ENCODE data around the gene EFNB2.

The EFNB2 gene

DNA sequence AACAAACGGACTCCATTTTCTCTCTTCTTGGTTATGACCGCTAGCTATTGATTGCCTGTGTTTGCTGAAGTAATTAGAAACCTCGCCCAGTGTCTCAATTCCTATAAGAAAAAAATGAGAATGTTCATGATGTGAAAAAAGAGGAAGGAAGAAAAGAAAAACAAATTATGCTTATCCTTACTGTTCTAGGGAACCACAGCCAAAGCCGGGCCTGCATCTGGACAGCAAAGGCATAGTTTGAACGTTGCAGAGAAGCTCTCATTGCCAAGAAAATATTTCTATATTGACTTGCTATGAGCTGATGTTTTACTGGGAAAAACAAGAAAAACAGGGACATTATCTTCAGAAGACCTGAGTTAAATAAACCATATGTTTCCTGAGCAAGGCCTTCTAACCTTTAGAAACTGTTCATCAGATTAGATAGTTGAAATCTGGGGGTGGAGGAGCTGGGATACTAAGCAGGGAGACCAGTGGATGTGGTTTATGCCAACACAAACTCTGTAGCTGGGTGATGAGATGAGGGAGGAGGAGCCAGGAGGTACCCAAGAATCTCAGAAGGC, 55.0 kb downstream of the EFNB2 start:
- no peak for DNase-seq

DNA sequence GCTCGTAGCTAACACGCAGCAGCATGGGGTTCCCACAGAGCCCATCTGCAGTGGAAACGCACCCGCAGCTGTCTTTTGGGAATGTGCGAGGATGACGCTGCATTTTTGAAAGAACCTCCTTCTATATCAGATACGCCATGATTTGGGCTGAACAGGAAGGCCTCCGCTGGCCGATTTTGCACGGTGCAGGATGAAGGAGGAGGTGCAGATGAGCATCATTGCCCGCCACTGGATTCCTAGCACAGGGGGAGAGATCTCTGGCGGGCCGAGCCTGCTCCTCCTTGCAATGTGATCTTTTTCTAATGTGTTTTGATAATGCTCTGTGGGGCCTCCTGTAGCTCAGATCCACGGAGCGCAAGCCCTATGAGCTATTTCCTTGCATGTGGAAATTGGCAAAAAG, 55.5 kb downstream of the EFNB2 start:
- DNase-seq, result no peak

DNA sequence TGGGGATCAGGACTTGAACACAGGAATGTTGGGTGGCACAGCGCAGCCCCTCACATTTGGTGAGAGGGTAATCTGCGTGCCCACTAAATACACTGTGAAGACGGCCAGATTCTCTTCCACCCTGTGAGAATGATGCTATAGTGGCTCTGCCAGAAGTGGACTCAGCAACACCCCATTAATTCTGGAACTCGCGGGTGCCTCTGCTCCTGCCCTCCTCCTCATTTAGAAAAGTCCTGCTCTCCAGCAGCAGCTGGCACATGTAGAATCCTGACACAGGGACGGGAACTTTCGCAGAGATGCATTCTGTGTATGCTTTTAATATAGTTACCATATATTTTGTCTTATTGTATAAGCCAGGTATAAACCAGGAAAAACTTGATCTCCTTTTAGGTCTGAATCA, 57.3 kb downstream of the EFNB2 start:
- DNase-seq, result no peak

DNA sequence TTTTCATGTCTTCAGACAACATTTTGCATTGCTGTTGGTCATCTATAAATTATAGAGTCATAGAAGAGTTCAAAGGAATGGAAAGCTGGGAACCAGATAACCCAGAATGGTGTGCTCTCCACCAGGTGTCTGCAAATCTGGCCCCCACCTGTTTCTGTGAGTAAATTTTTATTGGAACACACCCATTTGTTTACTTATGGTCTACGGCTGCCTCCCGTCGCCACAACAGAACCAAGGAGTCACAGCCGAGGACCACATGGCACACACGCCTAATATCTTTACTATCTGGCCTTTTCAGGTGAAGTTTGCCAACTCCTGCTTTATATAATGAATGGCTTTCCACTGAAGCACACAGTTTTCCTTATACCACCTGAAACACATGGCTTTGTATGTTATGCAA, 58.2 kb downstream of the EFNB2 start:
- DNase-seq, result no peak

DNA sequence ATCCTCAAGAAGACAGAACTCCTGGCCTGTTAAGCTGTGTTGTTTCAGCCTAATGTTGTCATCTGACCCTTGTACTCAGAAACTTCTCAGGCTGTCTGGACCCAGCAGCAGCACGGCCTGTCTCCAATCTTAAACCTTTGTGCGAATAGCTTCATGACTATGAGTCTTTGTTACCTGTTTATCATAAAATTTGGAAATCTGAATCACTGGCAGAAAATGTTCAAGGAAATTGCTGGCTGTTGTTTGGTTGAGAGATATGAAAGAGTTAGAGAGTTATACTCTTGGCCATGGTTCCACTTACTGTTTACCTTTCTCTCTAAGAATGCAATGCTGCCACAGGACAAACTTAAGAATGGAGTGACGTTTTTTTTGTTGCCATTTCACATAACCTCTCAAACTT, 59.6 kb downstream of the EFNB2 start:
- DNase-seq, result no peak

DNA sequence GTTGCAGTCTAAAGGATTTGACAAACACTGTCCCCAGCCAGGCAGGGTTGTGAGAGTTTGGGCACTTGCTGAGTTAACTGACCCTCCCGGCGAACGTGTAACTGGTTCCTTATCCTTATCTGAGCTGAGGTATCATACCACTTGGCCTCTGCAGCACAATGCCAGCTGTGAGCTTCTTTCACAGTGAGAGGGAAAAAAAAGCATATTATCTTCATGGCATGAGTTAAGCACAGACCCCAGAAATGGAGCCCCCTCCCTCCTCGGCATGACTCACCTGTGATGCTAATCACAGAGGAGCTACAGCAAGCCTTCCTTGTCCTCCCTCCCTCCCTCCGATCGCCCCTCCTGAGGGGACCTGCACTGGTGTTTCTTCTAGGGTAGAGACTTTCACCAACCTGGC, 60.5 kb downstream of the EFNB2 start:
- no peak for DNase-seq

DNA sequence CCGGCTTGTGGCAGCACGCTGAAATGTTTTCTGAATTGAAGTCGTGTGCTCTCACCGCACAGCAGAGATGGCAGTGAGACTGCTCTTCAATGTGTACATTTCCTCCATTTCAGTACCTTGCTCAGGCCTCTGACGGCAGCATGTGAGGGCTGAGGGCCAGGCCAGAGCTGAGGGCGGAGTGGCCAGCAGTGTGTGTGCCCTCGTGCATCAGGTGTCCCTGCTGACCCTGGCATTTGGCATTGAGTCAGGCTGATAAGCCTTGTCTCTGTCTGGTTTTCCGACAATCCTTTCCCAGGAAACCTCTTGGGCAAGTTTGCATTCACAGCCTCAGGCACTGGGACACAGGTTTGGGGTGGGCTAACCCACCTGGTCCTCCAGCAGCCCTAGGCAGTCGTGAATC, 62.3 kb downstream of the EFNB2 start:
- DNase-seq, result no peak

DNA sequence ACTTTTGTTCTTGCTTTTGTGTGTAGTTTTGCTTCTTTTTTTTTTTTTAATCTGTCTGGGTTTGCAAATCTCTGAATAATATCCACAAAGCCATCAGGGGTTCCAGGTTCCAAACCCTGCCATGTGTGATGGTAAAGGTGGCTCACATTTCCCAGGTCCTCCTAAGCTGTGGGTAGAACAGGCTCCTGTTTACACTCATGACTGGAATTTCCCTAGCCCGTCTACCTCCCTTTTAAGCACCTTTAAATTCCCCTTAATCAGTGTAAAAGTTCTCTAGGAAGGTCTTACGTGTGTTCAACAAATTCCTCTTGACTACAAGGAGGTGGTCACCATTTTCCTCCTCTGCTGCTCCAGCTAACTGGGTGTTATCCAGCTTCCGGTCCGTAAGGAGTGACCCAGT, 62.8 kb downstream of the EFNB2 start:
- DNase-seq, result no peak

DNA sequence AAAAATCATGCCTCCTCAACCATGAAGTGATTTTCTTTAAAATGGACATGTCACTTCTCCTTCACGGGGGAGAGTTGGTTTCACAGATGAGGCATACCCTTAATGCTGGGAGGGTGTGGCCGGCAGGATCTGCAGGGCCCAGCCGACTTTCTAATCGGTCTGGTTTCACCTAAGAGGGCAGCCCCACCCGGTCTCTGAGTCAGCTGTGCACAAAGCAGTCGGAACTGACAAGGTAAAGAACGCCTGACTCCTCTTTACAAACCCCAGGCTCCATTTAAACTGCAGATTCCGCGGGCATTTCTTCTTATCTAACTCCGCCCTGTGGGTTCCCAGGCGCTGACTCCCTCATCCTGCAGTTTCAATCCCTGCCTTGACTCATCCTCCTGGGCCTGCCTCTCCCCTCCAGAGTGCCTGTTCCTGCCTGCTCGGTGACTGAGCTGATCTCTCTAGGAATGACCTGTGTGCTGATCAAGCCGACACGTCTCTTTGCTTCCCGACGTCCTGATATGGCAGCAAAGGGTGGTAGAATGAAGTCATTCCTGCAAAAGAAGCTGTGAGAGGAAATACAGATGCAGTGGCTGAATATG, 63.4 kb downstream of the EFNB2 start:
- no peak for DNase-seq

DNA sequence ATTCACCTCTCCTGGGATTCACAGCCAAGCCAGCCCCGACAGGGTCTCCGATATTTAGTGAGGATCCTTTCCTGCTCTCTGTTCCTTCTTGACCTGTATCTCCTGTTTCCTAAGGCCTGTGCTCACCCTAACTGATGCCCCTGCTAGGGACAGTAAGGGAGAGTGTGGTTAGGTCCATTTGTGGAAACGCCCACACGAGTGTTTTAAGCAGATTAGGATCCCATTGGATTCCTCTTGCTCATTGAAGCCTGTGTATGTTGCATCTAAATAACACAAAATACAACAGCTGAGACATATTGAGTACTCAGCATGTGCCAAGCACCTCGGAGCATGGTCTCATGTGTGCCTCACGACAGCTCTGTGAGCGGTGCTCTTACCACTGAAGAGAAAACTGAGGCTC, 64.9 kb downstream of the EFNB2 start:
- no peak for DNase-seq

DNA sequence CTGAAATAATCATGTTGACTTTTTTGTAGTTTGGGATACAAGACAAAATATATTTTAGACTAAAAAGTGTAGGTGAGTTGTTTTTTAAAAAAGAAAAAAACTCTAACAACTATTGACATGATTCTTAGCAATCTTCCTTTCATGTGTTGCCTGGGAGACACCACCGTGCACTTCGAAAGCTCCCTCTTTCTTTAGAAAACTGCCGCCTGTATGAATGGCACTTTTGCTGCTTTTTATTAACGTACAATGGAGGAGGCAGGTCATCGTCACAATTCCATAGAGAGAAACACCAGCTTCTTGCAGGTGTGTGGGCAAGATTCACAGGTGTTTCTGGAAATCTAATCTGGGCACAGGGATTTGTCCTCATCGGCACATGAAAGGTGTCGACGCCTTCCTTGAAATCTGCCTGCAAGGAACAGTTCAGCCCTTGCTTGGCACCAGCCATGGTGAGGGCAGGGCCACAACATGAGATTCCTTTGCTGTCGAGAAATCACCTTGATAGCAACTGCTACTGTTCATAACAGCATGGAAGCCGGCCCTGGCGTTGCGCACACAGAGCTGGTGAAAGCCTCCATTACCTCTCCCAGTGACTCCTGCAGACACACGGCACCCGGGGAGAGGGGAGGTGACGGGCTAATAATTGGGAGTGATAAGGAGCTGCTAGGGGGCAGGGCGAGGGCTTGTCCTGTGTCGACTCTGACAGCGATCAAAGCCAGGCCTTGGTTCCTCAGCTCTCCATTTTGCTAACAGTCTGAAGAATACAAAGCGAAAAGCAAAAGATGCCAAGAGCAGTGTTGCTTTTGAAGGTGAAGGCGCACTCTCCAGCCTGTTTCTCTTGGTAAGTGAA, 66.5 kb downstream of the EFNB2 start:
- no peak for DNase-seq

DNA sequence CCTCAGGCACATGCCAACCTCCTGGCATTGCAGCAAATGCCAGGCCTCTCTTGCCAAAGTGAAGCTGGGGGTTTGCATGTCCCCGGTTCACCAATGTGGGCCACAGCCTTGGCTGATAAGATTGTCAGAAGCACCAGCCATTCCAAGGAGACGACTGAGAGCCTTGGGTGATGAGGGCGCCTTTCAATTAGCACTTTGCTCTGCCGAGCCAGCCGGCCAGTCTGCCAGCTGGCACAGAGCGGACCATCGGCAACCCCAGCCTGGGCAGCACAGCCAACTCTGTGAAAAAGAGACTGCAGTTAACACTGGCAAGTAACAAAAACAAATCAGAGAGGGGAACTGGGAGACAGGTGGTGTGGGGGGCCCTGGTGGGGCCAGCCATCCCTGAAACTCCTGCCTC, 67.3 kb downstream of the EFNB2 start:
- DNase-seq, result no peak

DNA sequence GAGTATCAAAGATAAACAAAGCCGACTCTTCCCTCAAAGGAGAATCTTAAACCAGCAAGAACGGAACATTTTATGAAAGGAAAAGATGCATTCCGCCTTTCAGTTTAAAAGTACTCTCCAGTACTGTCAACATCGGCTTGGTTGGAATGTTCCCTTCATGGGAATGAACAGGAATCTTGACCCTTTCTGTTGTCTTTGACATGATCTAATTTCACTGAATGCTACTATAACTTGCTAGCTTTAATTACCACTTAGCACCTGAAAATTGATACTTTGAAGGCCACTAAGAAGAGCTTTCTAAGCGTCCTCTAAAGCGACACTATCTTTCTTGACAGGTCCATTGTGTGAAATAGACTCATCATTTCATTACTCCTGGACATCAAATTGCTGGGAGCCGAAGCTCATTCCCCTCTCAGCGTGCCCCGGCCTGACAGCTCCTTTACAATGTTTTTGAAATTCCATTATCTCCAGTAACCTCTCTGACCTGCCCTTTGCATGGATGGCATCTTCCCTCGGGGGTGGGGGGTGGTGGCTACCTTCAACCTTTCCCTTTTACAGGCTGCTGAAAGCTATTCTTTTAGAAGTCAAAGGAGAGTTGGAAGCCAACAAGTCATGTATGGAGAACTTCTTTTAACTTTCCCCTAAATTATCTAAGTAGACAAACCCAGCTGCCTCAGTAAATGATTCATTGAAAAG, 67.9 kb downstream of the EFNB2 start:
- no peak for DNase-seq

DNA sequence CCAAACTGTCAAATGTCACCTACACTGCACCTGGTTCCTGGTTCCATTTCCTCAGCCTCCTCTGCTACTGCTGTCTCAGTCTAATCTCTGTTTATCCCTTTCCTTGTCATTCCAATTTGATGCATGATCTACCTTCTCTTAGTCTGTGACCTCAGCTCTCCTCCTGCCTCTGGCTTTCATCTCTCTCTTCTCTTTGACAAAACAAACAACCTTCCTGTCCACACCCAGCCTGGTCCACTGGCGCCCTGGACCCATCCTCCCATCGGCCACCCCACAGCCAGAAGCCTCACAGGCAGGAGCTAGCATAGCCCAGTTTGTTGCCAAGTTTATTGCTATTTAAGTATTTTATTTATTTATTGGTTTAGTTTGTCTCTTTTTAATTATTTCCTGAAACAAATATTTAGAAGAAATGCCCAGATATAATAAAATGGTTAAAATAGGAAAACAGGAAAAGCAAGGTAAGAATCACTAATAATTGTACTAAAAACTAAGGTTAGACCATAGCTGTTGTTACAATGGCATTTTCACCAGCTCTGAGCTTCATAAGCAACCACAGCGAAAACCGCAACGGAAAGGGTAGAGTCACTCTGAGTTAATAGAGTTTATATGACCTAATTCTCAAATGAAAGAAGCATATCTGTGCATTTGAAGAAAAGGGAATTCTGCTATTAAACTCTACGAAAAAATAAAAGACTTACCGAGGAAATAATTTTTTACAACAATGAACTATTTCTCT, 68.6 kb downstream of the EFNB2 start:
- no peak for DNase-seq

DNA sequence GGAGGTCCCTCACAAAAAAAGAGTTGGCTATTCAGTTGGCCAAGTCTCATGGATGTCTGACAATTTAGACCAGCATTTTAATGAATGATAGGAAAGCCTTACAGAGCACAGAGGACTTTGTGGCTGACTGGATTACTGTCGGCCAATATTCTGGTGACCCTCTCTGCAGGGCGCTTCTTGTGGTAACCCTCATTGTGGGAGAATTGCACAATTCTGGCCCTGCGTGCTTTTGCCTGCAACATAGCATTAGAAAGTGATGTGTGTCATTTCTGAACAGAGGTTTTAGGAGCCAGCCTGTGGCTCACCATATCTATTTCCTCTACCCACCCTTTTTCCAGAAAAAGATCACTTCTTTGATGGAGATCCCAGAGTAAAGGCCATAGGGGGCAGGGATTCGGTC, 71.4 kb downstream of the EFNB2 start:
- no peak for DNase-seq

DNA sequence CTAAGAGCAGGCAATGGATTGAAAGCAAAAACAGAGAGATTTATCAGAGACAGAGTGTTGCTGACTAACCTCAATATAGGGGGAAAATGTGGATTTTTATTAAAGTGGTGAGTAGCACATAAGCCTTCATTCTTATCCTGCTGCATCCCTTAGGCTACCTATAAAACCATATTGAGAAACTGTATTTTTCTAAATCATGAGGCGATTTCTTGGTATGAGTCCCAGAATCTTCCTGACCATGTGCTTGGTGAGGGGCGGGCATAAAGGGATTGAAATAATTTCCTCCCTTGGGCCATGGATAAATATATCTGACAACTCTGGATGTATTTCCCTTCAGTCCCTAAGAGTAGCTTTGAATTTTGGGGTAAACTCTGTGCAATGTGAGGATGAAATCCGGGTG, 72.8 kb downstream of the EFNB2 start:
- no peak for DNase-seq

DNA sequence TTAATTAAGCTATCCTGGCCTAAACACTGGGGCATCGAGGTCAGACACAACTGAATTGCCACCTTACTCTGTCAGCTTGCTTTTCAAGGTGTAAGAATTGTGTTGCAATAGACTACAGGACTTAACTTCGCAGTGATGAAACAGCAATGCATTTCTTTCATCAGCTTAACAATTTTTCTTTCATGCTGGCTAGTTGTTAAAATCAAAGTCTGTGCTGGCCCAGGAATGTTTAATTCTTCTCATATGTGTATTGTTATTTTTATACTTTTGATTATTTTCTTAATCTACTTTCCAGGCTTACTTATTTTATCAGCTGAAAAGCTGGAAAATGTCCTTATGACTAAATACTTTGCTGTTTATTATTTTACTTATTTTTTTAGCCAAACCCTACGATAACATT, 79.7 kb downstream of the EFNB2 start:
- DNase-seq, result no peak

DNA sequence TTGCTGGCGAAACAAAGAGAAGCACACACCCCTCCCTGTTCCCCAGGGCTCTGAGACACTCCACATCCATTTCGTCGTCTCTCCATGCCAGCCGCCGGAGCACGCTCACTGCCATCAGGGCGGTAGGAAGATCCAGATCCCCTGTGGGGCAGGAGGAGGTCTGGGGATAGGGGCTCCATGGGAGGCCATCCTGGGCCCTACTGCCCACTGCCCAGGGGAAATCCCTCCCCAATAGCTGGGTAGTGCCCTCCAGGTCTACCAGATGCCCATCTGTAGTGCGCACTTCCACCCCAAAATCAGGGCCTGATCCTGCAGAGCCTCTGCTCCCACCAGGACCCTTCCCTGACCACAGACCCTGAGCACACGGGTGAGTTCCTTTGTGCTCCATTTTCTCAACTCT, 80.3 kb downstream of the EFNB2 start:
- no peak for DNase-seq

DNA sequence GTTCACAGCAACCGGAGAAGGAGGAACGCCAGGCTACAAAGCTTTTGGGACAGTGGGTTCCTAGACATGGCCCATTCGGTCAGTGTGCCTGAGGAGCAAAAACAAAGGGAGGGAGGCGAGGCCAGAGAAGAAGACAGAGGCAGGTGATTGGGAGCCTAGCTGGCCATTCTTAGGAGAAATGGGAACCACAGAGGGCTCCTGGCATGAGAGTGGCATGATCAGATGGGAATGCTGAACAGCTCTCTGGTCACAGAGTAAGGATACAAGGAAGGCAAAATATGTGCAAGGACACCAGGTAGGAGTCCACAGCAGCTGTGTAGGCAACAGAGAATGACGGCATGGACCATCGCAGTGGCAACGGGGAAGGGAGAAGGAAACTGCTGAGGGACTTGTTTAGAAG, 82.4 kb downstream of the EFNB2 start:
- DNase-seq, result no peak

DNA sequence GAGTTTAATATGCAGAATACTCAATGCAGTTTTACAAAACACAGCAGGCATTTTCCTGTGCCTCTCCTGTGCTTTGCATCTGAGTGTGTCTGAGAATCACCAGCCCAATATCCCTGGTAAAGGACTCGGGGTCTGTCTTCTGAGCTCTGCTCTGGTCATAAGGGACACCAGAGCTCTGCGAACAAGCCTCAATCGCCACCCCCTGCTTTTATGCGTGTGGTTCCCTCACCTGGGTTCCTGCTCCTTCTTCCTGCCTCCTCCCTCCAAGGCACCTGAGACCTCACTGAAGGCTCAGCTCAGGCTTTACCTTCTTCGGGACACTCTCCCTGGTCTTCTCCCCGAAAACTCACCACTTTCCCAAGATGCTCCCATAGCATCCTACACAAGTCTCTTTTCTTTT, 84.5 kb downstream of the EFNB2 start:
- no peak for DNase-seq

DNA sequence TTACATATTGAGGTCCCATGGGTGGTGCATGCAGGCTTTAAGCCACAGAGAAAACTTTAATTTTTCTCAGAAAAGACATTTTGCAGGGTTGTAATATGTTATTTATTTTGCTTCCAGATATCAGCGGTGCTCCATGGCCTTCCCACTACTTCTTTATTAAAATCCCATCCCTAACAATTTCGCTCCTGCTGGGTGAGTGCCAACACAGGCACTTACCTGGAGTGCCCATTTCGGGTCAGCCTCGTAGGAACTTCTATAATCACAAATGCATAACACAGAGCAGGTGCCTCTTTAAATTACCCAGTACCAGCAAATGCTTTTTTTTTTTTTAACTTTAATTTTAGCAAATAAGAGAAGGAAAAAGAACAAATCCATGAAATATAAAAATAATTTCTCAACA, 86.4 kb downstream of the EFNB2 start:
- no peak for DNase-seq

DNA sequence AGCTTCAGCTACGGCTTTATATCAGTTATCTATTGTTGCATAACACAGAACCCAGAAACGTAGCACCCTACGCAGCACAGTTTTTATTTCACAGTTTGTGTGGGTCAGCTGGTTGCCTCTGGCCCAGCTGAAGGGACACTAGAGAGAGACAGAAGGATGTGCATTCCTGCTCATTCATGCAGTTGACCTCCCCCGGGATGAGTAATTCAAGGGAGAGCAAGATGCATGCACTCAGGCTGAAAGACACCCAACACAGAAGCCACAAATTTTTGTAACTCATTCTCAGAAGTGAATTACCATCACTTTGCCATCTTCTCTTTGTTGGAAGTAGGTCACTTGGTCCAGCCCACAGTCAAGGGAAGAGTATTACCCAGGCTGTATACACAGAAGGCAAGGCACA, 89.5 kb downstream of the EFNB2 start:
- DNase-seq, result no peak

DNA sequence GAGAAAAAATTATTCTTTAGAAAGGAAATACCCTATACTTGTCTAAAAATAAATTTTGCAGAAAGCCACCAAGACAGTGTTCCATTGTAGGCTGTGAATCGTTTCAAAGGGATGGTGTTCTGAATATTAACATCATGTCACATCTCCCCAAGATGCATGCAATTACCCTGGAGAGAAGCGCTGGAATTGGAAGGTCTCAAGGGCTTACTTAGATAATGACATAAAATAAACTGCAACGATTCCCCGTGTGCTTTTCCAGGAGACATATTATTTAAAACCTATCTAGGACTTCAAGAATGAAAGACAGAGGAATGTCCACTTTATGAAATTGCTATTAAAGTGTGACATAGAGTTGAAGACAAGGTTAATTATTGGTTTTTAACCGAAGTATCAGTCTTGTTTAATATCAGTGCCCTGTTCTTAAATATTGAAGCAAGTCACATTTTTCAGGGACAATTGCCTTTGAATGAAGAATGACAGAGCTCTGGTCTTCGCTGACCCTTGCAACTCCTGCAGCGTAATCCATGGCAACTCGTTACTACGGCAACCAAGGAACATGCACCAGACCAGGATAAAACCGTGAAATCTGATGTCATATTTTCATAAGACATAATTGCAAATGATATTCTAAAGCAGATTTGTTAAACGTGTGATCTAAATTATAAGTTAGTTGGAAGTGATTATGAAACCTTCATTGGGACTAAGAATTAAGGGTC, 91.7 kb downstream of the EFNB2 start:
- no peak for DNase-seq
